GM18526 (cell line): Measurements from ENCODE around the gene IFITM2.

ENCODE experiments used
- POLR2A ChIP-seq: IDR thresholded peaks from 3 replicates; pipeline ENCODE4 v1.6.1; 2011; ENCODE audit not compliant: insufficient read length; ENCODE audit errors: extremely low read depth

The IFITM2 gene

DNA sequence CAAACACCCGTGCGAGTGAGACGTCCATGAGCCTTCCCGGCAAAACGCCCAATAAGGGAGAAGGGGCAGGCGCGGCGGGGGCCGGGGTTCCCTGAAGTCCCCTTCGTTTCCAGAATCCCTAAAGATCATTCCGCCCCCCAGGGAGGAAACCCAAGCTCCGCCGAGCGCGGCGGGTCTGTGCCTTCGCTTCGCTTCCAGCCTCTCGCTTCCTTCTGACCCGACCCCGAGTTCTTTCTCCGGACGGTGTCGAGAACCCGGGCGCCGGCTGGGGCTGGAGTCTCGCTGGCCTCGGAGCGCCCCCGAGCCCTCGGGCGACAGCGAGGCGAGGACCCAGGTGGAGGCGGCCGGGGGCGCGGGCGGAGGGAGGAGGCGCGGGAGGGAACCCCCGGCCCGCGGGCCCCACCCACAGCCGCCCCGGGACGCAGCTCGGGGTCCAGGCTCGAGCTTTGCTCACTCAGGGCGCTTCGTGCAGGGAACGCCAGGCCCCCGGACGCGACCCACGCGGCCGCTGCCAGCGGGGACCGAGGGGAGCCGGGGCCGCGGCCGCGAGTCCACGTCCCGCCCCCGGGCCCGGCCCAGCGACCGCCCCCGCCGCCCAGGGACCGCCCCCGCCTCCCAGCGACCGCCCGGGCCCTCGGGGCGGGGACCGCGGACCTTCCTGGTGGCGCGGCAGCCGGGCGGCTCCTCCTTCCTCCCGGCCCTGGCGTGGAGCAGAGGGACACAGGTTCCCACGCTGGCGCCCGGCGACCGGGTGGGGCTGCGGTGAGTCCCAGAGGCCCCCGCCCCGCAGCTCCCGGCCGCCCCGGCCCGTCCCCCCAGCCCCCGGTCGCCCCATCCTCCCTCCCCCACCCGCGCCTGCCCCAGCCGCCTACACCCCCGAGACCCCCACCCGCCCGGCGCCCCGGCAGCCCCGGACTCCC, 18.9 kb upstream of the IFITM2 start, which contains the start of gene PGGHG:
Gene PGGHG (plus strand): TSS at position 649 of the 920 bp plus-strand sequence. CDS start 691 bp downstream, outside the sequence.
- TF ChIP-seq POLR2A, result peak; percentile 52

DNA sequence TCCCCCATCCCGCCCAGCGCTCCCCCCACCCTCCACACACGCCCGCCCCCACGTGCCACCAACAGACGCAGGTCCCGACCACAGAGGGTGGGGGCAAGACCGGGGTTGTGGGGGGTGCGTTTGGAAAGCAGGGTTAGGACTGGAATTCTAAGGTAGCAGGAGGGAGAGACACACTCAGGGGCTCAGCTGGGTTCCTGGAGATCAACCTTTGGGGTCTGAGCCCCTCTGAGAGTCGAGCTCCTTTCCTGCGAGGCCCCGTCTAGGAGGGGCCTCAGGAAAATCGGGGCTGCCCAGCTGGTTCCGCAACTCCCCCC, 18.3 kb upstream of the IFITM2 start:
- no peak for TF ChIP-seq POLR2A

- TF ChIP-seq POLR2A, result no peak
These were observed 17.6 kb upstream of the IFITM2 start for GRCh38 chr11:289712-290620.

DNA sequence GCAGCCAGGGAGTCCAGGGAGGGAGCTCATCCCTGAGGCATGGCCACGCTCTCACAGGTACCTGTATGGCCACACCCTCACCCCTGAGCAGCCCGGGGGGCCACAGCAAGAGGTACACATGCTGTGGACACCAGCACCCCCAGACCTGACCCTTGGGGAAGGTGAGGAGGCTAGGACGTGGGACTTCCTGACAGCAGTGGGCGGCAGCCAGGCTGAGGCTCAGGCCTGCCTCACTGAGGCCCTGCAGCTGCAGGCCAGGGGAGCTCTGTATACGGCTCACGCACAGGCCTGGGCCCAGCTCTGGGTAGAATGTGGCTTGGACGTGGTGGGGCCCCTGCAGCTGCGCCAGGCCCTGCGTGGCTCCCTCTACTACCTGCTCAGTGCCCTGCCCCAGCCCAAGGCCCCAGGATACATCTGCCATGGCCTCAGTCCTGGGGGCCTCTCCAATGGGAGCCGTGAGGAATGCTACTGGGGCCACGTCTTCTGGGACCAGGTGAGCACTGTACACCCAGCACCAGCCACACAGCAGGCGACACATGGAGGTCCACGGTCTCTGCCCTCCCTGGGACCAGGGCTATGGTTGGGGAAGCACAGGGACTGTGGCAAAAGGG, 16.9 kb upstream of the IFITM2 start:
- no peak for TF ChIP-seq POLR2A

DNA sequence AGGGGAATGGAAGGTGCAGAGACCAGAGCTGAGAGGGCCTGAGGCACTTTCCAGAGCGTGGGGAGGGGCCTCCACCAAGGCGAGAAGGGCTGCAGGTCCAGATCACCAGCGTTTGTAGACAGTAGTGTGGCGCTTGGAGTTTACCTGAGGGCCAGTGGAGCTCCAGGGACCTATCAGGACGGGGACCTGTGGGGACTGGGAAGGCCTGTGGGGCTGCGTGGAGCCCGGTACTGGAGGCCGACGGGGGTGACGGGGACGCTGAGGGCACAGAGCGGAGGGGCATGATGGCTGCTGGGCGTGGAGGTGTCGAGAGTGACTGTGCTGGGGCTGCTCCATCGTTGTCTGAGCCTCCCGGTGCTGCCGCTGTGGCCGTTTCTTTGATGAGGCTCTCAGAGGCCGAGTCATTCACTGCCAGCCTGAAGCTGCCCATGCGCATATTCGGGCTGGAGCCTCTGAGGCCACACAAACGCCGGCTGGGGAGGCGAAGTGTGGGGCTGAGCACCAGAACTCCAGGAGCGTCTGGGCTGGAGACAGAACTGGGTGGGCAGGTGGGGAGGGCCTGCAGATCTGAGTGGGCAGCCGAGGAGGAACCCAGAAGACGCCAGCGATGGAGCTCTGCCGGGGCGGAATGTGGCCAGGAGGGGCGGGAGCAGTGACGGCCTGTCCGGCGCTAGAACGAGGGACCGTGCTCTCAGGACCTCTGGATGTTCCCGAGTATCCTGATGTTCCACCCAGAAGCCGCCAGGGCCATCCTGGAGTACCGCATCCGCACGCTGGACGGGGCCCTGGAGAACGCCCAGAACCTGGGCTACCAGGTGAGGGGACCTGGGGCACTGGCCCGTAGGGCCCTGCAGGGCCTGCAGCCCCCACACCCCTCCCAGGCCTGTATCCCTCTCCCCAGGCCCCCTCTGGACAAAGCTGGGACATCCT, 16.1 kb upstream of the IFITM2 start:
- no peak for TF ChIP-seq POLR2A

- TF ChIP-seq POLR2A, result no peak
These were observed 15.2 kb upstream of the IFITM2 start for GRCh38 chr11:292211-293121.

- TF ChIP-seq POLR2A, result no peak
These were observed 14.3 kb upstream of the IFITM2 start for GRCh38 chr11:293271-293851.

DNA sequence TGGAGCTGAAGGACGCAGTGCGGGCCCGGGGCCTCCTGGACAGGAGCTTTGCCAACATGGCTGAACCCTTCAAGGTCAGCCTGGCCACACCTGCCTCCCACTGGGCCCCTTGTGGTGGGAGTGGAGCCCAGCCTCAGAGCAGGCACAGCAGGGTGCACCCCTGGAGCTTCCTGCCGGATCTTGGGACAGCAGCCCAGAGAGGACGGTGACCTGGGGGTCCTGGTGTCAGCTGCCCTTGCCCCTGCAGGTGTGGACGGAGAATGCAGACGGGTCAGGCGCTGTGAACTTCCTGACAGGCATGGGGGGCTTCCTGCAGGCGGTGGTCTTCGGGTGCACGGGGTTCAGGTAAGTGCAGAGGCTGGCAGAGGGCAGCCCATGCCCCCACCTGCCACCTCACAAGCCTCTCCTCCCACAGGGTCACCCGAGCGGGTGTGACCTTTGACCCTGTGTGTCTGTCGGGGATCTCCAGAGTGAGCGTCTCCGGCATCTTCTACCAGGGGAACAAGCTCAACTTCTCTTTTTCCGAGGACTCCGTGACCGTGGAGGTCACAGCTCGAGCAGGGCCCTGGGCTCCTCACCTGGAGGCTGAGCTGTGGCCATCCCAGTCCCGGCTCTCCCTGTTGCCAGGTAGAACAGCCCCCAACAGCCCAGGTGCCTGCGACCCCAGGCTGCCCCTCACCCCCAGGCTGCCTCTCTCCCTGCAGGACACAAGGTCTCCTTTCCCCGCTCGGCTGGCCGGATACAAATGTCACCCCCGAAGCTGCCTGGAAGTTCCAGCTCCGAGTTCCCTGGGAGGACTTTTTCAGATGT, 13.6 kb upstream of the IFITM2 start:
- TF ChIP-seq POLR2A, result no peak

DNA sequence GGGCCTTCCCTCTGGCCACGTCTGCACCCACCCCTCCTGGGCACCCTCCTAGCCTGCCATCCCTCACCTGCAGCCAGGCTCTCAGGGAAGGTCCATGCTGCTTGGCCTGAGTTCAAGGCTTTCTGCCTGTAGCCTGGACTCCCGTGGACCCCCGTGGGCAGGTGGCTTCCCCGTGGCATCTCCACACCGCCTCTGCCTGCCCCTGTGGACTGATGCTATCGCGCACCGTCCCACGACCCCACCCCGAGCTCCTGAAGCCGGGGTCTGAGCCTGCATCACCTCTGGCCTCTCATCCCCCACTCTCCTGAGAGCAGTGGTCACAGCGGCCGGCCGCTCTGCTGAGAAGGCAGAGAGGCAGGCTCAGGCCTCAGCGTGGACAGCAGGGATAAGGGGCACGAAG, 12.8 kb upstream of the IFITM2 start:
- no peak for TF ChIP-seq POLR2A

DNA sequence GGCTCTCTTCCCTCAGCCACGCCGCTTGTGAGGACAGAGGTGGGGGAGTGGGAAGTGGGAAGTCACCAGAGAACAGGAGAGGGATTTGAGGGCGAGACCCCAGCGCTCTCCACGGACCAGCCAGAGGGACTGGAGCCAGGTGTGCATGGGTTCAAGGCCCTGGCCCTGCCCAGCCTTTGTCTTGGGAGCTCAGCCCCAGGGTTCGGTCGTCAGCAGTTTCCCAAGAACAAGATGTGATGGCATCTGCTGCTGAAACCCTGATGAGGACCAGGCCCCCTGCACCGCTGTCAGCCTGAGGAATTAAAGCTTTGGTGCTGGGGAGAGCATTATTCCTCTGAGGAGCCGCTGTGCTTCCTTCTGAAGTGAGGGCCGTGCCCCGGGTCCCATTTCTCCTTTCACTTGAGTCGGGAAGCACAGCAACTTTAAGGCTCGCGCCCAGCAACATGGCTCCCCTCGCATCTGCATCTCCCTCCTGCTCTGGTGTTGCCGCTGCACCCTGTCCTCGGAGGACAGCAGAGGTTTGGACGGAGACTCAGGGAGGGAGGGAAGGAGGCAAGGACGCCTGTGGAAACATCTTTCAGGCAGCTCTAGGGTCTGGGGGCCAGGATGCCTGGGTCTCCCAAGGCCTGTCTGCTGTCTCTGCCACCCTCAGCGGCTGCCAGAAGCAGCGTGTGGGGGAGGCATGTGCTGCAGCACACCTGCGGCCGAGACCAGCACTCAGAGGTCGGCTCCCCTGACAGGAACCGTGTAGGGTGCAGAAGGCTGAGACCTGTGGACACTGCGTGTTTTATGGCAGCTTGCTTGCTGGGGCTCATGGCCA, 12.1 kb upstream of the IFITM2 start:
- no peak for TF ChIP-seq POLR2A

DNA sequence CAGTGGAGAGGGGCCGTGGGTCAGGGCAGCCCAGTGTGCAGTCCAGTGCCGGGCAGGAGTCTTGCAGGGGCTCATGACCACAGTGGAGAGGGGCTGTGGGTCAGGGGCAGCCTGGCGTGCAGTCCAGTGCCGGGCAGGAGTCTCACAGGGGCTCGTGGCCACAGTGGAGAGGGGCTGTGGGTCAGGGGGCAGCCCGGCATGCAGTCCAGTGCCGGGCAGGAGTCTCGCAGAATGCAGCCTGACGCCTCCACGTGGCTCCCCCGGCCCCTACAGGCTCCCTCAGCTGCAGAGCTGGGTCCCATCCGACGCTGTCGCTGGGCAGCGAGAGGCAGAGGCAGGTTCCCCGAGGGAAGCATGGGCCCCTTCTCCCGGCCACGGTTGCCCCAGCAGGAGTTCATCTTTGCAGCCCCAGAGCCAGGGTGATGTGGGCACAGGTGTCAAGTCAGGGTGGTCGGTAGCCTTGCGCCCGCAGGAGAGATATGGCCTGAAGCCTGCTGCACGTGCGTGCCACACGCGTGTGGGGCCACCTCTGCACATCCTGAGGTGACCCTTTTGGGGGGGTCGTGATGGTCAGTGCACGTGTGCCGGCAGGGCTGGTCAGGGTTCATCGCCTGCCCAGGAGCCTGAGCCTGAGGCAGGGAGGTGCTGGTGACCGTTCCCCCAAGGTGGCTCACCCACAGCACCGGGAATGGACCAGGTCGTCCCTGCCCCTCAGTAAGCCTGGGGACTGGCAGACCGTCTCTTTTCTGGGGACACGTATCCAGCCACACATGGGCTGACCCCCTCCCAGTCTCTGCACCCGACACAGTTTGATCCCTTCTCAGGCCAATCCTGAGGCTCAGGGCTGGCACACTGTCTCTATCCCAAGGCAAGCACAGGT, 11.2 kb upstream of the IFITM2 start:
- TF ChIP-seq POLR2A, result no peak
